ENCODE results near the gene IFNA8.
"Not testable (repeated sequence)": the region's sequence is repeated elsewhere in the genome, so short reads cannot be mapped to it uniquely, and the experiment has no call there.

The IFNA8 gene

GRCh38 chr9:21428235-21428634, 19.3 kb downstream of the IFNA8 start:
- no peak for DNase-seq (ENCODE audit: low read depth, low spot score)

GRCh38 chr9:21429191-21429590, 20.3 kb downstream of the IFNA8 start:
- DNase-seq (ENCODE audit: low read depth, low spot score), result no peak

GRCh38 chr9:21432672-21433425, 23.9 kb downstream of the IFNA8 start:
- no peak for DNase-seq (ENCODE audit: low read depth, low spot score)

- DNase-seq (ENCODE audit: low read depth, low spot score), result no peak
Observed at GRCh38 chr9:21434202-21435014, 25.5 kb downstream of the IFNA8 start.

- DNase-seq (ENCODE audit: low read depth, low spot score), result not testable (repeated sequence)
Observed at GRCh38 chr9:21435015-21435383, 26.1 kb downstream of the IFNA8 start.

- no peak for DNase-seq (ENCODE audit: low read depth, low spot score)
Observed at GRCh38 chr9:21440139-21440538, 31.2 kb downstream of the IFNA8 start, which contains the start of gene IFNA1. TSS of gene IFNA1 (plus strand) at chr9:21440439. CDS start at chr9:21440508, 69 bp downstream.

- no peak for DNase-seq (ENCODE audit: low read depth, low spot score)
Observed at GRCh38 chr9:21443849-21444625, 35.1 kb downstream of the IFNA8 start.

GRCh38 chr9:21449312-21449711, 40.4 kb downstream of the IFNA8 start:
- DNase-seq (ENCODE audit: low read depth, low spot score), result not testable (repeated sequence)

- DNase-seq (ENCODE audit: low read depth, low spot score), result no peak
Observed at GRCh38 chr9:21450733-21451394, 41.9 kb downstream of the IFNA8 start.

- no peak for DNase-seq (ENCODE audit: low read depth, low spot score)
Observed at GRCh38 chr9:21452681-21453080, 43.8 kb downstream of the IFNA8 start.

- DNase-seq (ENCODE audit: low read depth, low spot score), result no peak
Observed at GRCh38 chr9:21454149-21454548, 45.2 kb downstream of the IFNA8 start.

GRCh38 chr9:21455320-21455719, 46.4 kb downstream of the IFNA8 start:
- DNase-seq (ENCODE audit: low read depth, low spot score), result no peak
